ENCODE measurements around the gene UGT8.
"Not testable (repeated sequence)": the region's sequence is repeated elsewhere in the genome, so short reads cannot be mapped to it uniquely, and the experiment has no call there.

Gene UGT8

DNA sequence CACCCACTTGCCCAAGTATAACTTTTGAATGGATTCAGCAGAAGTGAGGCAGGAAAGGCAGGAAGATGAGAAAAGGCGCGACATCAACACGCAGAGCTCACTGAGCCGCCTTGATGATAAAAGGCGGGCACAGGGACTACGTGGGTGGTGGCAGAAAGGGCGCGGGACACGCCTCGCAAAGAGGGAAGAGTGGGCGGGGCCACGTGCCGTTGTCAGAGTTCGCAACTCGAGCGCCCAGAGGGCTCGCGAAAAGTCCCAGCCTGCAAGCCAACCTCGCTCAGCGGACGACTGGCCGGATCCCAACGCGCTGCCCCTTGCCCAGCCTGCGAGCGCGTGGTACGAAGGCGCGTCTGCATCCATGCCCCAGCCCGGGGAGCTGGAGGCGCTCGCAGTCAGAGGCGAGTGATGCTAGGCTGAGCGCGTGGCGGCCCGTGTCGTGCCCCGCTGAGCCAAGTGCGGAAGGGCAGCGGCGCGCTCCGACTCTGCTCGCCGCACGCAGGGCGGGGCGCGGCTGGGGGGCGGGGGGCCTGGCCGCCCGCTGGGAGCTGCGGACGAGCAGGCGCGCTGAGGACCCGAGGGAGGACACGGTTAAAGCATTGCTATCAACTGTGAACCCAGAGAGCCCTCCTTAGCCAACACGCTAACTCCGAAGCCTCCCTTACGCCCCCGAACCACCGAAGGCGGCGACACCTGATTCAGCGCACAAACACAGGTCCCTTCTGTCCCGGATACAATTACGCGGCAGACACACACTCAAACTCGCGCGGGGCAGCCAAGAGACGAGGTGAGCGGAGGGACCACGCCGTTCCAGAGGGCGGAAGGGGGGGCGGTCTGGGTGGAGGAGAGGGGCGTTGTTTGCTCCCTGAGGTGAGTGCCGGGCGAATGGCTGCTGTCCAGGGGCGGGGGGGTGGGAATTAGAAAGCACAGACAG is at the start of gene UGT8:
UGT8 (plus strand) TSS at position 617 of the 931 bp plus-strand sequence. CDS start 24,074 bp downstream, outside the sequence.
- DNase-seq (ENCODE audit: low read depth in 2 of 2) = no peak

- DNase-seq (ENCODE audit: low read depth in 2 of 2) = no peak
Measured at GRCh38 chr4:114549638-114550037, 49.0 kb upstream of the UGT8 start.

DNA sequence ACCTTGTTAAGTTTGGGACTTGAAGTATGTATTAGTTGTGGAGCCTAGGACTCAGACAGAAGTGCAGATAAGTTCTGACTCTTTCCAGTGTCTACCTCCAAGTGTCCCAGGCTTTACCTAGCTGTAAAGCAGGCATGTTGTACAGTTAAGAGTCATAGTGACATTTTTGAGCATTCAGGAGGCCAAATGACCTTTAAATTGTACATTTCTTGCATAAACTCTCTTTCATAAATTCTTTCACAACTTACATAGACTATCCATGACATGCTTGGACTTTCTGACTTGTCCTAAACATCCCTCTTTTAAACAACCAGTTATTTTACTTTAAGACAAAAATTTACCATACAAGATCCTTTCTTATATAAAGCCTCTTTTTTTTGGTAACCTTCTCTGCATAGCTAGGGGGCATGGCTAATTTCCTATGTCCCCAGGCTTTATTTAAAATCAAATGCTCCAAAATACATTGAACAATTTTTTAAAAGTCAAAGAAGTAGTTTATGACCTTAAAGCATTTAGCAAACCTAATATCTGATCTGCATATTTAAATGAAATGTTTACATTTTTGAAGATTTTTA is 40.1 kb upstream of the UGT8 start:
- DNase-seq (ENCODE audit: low read depth in 2 of 2) = no peak

GRCh38 chr4:114561590-114561989 is 37.0 kb upstream of the UGT8 start:
- no peak for DNase-seq (ENCODE audit: low read depth in 2 of 2)

- DNase-seq (ENCODE audit: low read depth in 2 of 2) = no peak
Measured at GRCh38 chr4:114562176-114562904, 36.3 kb upstream of the UGT8 start.

DNA sequence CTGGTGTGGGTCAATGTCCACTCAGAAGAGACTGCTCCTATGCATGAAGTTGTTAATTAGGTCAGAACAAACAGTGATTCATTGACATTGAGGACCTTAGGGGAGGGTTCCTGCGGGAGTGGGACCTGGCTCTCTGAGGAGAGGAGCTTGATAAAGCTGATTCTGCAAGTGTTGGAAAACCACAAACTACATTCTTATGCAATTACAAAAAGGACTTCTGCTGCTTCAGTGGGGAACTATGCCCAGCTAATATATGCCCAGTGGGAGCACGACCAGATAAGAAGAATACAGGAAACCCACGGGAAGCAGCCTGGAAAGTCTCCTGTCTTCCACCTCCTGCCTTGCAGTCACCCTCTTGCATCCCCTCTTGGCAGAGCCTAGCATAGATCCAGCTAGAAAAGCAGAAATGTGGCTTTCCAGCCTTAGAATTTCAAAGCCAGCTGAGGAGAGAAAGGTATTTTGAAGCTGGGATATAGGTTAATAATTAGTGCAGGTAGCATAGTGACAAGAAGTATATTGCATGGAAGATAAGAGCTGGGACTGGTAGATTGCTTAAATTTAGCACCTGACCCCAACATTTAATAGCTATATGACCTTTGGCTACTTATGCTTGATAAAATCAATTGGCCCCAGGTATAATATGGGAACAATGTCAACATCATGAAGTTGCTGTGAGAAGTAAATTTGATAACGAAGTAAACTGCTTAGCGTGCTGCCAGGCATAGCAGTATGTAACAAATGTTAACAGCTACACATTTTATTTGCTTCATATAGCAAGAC is 34.9 kb upstream of the UGT8 start:
- no peak for DNase-seq (ENCODE audit: low read depth in 2 of 2)

DNA sequence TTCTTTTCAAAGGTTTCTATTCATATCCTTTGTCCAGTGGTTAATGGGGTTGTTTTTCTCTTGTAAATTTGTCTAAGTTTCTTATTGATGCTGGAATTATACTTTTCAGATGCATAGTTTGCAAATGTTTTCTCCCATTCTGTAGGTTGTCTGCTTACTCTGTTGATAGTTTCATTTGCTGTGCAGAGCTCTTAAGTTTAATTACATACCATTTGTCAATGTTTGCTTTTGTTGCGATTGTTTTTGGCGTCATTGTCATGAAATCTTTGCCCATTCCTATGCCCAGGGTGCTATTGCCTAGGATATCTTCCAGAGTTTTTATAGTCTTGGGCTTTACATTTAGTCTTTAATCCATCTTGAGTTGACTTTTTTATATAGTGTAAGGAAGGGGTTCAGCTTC is 21.2 kb upstream of the UGT8 start:
- DNase-seq (ENCODE audit: low read depth in 2 of 2) = no peak

DNA sequence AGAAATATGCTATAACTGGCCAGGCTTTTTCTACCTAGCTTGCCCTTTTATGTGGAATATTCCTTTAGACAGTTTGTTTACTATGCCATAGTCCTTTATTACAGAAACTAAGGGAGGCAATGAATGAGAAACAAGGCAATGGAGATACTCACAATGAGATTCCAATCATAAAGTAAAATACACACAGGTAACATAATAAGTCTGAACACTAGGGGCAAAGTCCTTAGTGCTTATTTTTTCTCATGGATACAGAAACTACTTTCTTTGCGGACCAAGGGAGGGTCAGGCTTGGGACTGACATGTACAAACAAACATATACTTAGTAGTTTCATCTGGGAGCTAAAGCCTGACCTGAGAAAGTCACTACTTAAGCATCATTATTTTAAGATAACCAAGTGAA is 16.0 kb upstream of the UGT8 start:
- DNase-seq (ENCODE audit: low read depth in 2 of 2) = no peak

DNA sequence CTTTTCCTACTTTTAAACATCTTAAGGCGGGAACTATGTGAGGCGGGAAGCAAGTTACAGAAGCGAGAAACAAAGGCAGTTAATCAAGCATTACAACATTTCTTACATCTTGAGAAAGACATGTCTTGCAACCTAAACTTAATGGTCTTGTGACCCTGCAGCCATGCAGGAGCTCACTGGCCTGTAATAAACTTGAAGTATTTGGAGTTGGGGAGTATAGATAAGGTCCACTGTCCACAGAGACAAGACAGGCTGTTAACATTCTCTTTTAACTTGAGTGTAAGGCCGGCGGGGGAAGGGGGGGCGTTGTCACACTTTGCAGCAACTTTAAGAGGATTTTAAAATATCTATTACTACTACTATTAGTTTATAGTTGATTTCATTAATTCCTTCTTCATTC is 10.3 kb upstream of the UGT8 start:
- DNase-seq (ENCODE audit: low read depth in 2 of 2) = no peak

GRCh38 chr4:114590360-114590759 is 8.2 kb upstream of the UGT8 start:
- DNase-seq (ENCODE audit: low read depth in 2 of 2) = not testable (repeated sequence)

GRCh38 chr4:114593526-114593925 is 5.1 kb upstream of the UGT8 start:
- no peak for DNase-seq (ENCODE audit: low read depth in 2 of 2)

GRCh38 chr4:114595207-114595606 is 3.4 kb upstream of the UGT8 start:
- DNase-seq (ENCODE audit: low read depth in 2 of 2) = no peak

GRCh38 chr4:114595921-114596320 is 2.7 kb upstream of the UGT8 start:
- no peak for DNase-seq (ENCODE audit: low read depth in 2 of 2)

- DNase-seq (ENCODE audit: low read depth in 2 of 2) = no peak
Measured at GRCh38 chr4:114597410-114598115, 1.0 kb upstream of the UGT8 start.

GRCh38 chr4:114599231-114599902 is 760 bp downstream of the UGT8 start:
- no peak for DNase-seq (ENCODE audit: low read depth in 2 of 2)

GRCh38 chr4:114599903-114600552 is 1.4 kb downstream of the UGT8 start:
- no peak for DNase-seq (ENCODE audit: low read depth in 2 of 2)

DNA sequence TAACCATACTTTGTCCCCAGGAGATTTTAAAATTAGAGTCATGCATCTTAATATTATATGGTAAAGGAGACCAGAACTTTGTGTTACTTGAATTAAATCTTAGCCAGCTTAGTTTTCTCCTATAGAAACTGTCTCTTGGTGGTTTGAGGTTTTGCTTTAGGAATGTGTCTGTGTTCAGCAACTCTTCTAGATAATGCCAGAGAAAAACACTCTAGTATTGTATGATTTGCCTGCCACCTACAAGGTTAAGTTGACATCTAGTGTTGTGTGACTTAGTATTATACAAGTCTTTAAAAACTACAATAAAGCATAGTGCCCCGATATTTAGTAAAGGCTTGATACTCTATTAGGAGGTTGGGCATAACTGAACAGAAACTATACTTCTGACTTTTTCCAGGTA is 2.1 kb downstream of the UGT8 start:
- no peak for DNase-seq (ENCODE audit: low read depth in 2 of 2)

GRCh38 chr4:114601304-114602052 is 2.9 kb downstream of the UGT8 start:
- DNase-seq (ENCODE audit: low read depth in 2 of 2) = no peak

DNA sequence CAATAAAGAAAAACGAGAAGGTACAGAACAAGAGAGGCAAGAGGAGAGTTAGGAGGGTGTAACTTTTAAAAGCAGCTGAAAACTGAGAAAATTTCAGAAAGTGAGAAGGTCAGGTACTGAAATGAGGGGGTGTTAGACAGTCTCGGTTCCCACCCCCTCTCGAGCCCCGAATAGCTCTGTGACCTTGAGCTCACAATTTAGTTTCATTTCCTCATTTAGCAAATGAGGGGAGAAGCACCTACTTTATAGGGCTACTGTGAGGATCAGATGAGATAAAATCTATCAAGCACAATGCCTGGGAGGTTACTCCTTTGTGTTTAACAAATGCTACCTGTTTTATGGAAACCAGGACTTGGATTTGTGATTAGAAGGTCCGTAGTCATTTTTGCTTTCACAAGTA is 4.9 kb downstream of the UGT8 start:
- no peak for DNase-seq (ENCODE audit: low read depth in 2 of 2)

All from stimulated activated CD4-positive, alpha-beta T cell treated with anti-CD3 and anti-CD28 coated beads, Interleukin-1b, Interleukin-23, amount 100 ng/mL, for 1 hour (primary cell).